Loucy (cell line): Measurements from ENCODE around the gene CCDC177.

Experiments used
- H2AFZ ChIP-seq: fragments of 200-600 bp; sonication (generic); 2 replicates; pipeline ENCODE4 v1.6.0; 2016; ENCODE audit warnings: antibody characterized with exemption, mild to moderate bottlenecking, low read length, moderate library complexity
- H3F3A ChIP-seq: fragments of 200-600 bp; 2 replicates; pipeline ENCODE4 v1.6.0; 2016; ENCODE audit warnings: antibody characterized with exemption, low read depth, mild to moderate bottlenecking
- H3K27me3 ChIP-seq: fragments of 200-600 bp; sonication (generic); 2 replicates; pipeline ENCODE4 v1.6.1; 2014; ENCODE audit warnings: low read length, mild to moderate bottlenecking; ENCODE audit not compliant: insufficient read depth, poor library complexity, severe bottlenecking
- H3K36me3 ChIP-seq: fragments of 200-600 bp; sonication (generic); 2 replicates; pipeline ENCODE4 v1.6.1; 2016; ENCODE audit warnings: low read length; ENCODE audit not compliant: insufficient read depth
- H3K4me1 ChIP-seq: fragments of 200-600 bp; sonication (generic); 2 replicates; pipeline ENCODE4 v1.5.1; 2014; ENCODE audit warnings: low read length, mild to moderate bottlenecking; ENCODE audit not compliant: insufficient read depth, poor library complexity, severe bottlenecking
- H3K4me2 ChIP-seq: fragments of 200-600 bp; sonication (generic); 2 replicates; pipeline ENCODE4 v1.6.0; 2014; ENCODE audit warnings: antibody characterized with exemption, low read length, low read depth, mild to moderate bottlenecking; ENCODE audit not compliant: poor library complexity, severe bottlenecking
- H3K4me3 ChIP-seq: fragments of 200-600 bp; sonication (generic); 2 replicates; pipeline ENCODE4 v1.5.1; 2014; ENCODE audit warnings: low read length, mild to moderate bottlenecking, mixed read lengths; ENCODE audit not compliant: poor library complexity, severe bottlenecking
- H3K79me2 ChIP-seq: fragments of 200-600 bp; sonication (generic); 2 replicates; pipeline ENCODE4 v1.6.1; 2014; ENCODE audit warnings: low read length; ENCODE audit not compliant: insufficient read depth
- H3K9ac ChIP-seq: fragments of 200-600 bp; sonication (generic); 2 replicates; pipeline ENCODE4 v1.6.0; 2014; ENCODE audit warnings: mild to moderate bottlenecking, low read depth, low read length, moderate library complexity; ENCODE audit not compliant: poor library complexity, severe bottlenecking
- H3K9me2 ChIP-seq: fragments of 200-600 bp; sonication (generic); replicated peaks from 2 replicates; pipeline ENCODE4 v1.6.1; 2016; ENCODE audit warnings: low read depth, low read length, mixed read lengths
- H3K9me3 ChIP-seq: fragments of 200-600 bp; sonication (generic); 2 replicates; pipeline ENCODE4 v1.6.1; 2014; ENCODE audit warnings: mild to moderate bottlenecking, antibody characterized with exemption, low read length, low read depth; ENCODE audit not compliant: insufficient read depth
- H4K20me1 ChIP-seq: fragments of 200-600 bp; sonication (generic); 2 replicates; pipeline ENCODE4 v1.6.0; 2014; ENCODE audit warnings: antibody characterized with exemption, low read length, mild to moderate bottlenecking; ENCODE audit not compliant: insufficient read depth, poor library complexity, severe bottlenecking
- CTCF ChIP-seq: fragments of 200-600 bp; sonication (generic); conservative IDR thresholded peaks from 2 replicates; pipeline ENCODE4 v1.5.1; 2014; ENCODE audit warnings: mild to moderate bottlenecking, antibody characterized with exemption, low read length
- EZH2phosphoT487 ChIP-seq: fragments of 200-600 bp; IDR thresholded peaks from 2 replicates; pipeline ENCODE4 v1.6.1; 2018; ENCODE audit warnings: antibody characterized with exemption, mild to moderate bottlenecking, moderate library complexity, borderline replicate concordance

The CCDC177 gene

GRCh38 chr14:69567563-69567962 is 7.1 kb downstream of the CCDC177 start:
- no peaks in the 10 kb centered on the region for H3K27me3 ChIP-seq
- no peaks in the 10 kb centered on the region for H3K79me2 ChIP-seq
- H3K9ac ChIP-seq: no peak overlapping the region
- H3F3A ChIP-seq: no peaks in the 10 kb centered on the region
- no peaks in the 10 kb centered on the region for H4K20me1 ChIP-seq
- H3K4me2 ChIP-seq: no peak overlapping the region
- H3K36me3 ChIP-seq: no peaks in the 10 kb centered on the region
- H3K4me1 ChIP-seq: no peaks in the 10 kb centered on the region
- TF ChIP-seq EZH2phosphoT487 (no peak), CTCF (no peak)
- no peak overlapping the region for H3K4me3 ChIP-seq
- H3K9me3 ChIP-seq: no peaks in the 10 kb centered on the region
- H2AFZ ChIP-seq: no peak overlapping the region
- H3K9me2 ChIP-seq: no peaks in the 10 kb centered on the region

GRCh38 chr14:69561893-69562292 is 12.8 kb downstream of the CCDC177 start:
- Histone ChIP-seq H3K4me3 (no peak overlapping the region), H3K79me2 (no peaks in the 10 kb centered on the region), H2AFZ (no peak overlapping the region), H3K9me3 (no peaks in the 10 kb centered on the region), H3K9ac (no peak overlapping the region), H3K4me2 (no peak overlapping the region), H4K20me1 (no peaks in the 10 kb centered on the region), H3K9me2 (no peaks in the 10 kb centered on the region), H3F3A (no peaks in the 10 kb centered on the region), H3K27me3 (no peaks in the 10 kb centered on the region), H3K36me3 (no peaks in the 10 kb centered on the region), H3K4me1 (no peaks in the 10 kb centered on the region)
- TF ChIP-seq EZH2phosphoT487 (no peak), CTCF (no peak)

GRCh38 chr14:69560826-69561225 is 13.8 kb downstream of the CCDC177 start:
- Histone ChIP-seq H3K4me3 (no peak overlapping the region), H3K36me3 (no peaks in the 10 kb centered on the region), H3K9ac (no peak overlapping the region), H3K9me3 (no peaks in the 10 kb centered on the region), H3K27me3 (no peaks in the 10 kb centered on the region), H3F3A (no peaks in the 10 kb centered on the region), H3K9me2 (no peaks in the 10 kb centered on the region), H2AFZ (no peak overlapping the region), H3K4me1 (no peaks in the 10 kb centered on the region), H3K4me2 (no peak overlapping the region), H4K20me1 (no peaks in the 10 kb centered on the region), H3K79me2 (no peaks in the 10 kb centered on the region)
- TF ChIP-seq EZH2phosphoT487 (no peak), CTCF (no peak)
